SK-N-SH (cell line): ENCODE measurements around the gene ACVRL1.

Source experiments
- CHD2 ChIP-seq: fragments of 150-350 bp; IDR thresholded peaks from 2 replicates; pipeline ENCODE4 v1.6.1; 2018; ENCODE audit warnings: low read length; ENCODE audit not compliant: partially characterized antibody
- PBX3 ChIP-seq: IDR thresholded peaks from 2 replicates; pipeline ENCODE4; 2012

GRCh38 chr12:51901121-51901817, 6.0 kb upstream of the ACVRL1 start:
- TF ChIP-seq CHD2: no peak
- no peak for TF ChIP-seq PBX3
